ENCODE results near the gene ACOT12. TPM values are rescaled to one million over a fixed set of nuclear protein-coding genes. Genes with fewer than 3 reads are reported as not detected.

Gene ACOT12
- total RNA-seq, 1 experiment from 2014 or later: not detected

GRCh38 chr5:81354093-81354492 lies 39.8 kb downstream of the ACOT12 start:
- Histone ChIP-seq H3K56ac (ENCODE audit: insufficient read length, low read depth, low read length) (no peak overlapping the region), H2BK15ac (ENCODE audit: low read depth, low read length) (no peak overlapping the region), H2AFZ (ENCODE audit: low read length) (no peak overlapping the region), H4K5ac (ENCODE audit: insufficient read length, low read depth, low read length) (no peak overlapping the region), H4K8ac (replicated peaks; ENCODE audit: insufficient read length, low read depth, low read length) (no peak overlapping the region), H2BK5ac (ENCODE audit: insufficient read length, low read length) (no peak overlapping the region), H3K14ac (ENCODE audit: insufficient read depth, low read length) (no peak overlapping the region), H2BK120ac (ENCODE audit: low read depth, low read length, poor library complexity, severe bottlenecking) (no peak overlapping the region), H3K9me3 (ENCODE audit: control insufficient read depth, low read depth, low read length) (no peaks in the 10 kb centered on the region), H3K9ac (ENCODE audit: extremely low read depth, insufficient read length, low read length) (no peak overlapping the region), H4K20me1 (ENCODE audit: control insufficient read depth, insufficient read depth, insufficient read length) (no peaks in the 10 kb centered on the region), H3K4me2 (ENCODE audit: insufficient read depth, insufficient read length, low read length) (no peak overlapping the region), H3K4me1 (ENCODE audit: insufficient read depth, low read length) (no peaks in the 10 kb centered on the region), H2BK20ac (ENCODE audit: low read depth, low read length, poor library complexity, severe bottlenecking) (no peak overlapping the region), H3K18ac (ENCODE audit: insufficient read length, low read depth, low read length) (no peak overlapping the region), H3T11ph (ENCODE audit: low read length) (no peak overlapping the region), H3K27ac (ENCODE audit: insufficient read length, low read depth, low read length) (no peak overlapping the region), H3K27me3 (ENCODE audit: insufficient read depth, low read length) (no peaks in the 10 kb centered on the region), H3K79me2 (ENCODE audit: insufficient read depth, low read length) (no peaks in the 10 kb centered on the region), H3K23me2 (ENCODE audit: insufficient read length, low read depth, low read length, poor library complexity, severe bottlenecking) (no peaks in the 10 kb centered on the region), H3K79me1 (ENCODE audit: insufficient read depth, low read depth, low read length, poor library complexity, severe bottlenecking) (no peaks in the 10 kb centered on the region), H4K91ac (ENCODE audit: insufficient read length, low read depth, low read length) (no peak overlapping the region), H2BK12ac (ENCODE audit: insufficient read length, low read depth, low read length) (no peak overlapping the region), H2AK5ac (ENCODE audit: insufficient read length, low read length) (no peak overlapping the region), H3K23ac (ENCODE audit: insufficient read length, low read depth, low read length) (no peak overlapping the region), H3K4ac (ENCODE audit: low read depth, low read length) (no peak overlapping the region)
- no peak for TF ChIP-seq CTCF (conservative IDR thresholded peaks at IDR 0.05)
- H3K9me3 Mint-ChIP-seq: no peaks in the 10 kb centered on the region
- no peaks in the 10 kb centered on the region for H3K36me3 Mint-ChIP-seq (ENCODE audit: insufficient read depth in 1 of 3, low read depth in 3 of 3)
- peaks cover 14 to 20% of the 10 kb centered on the region in 2 experiments for H3K4me1 Mint-ChIP-seq
- no peaks in the 10 kb centered on the region; the same call in 1 of the 2 replicates for H3K27me3 Mint-ChIP-seq (ENCODE audit: low read depth)
- no peak overlapping the region for H3K4me3 Mint-ChIP-seq
- DNase-seq: no peak
- no CpG with 5 or more reads among the region's 2 CpGs for WGBS (ENCODE audit: extremely low coverage, insufficient read length, low lambda C conversion rate)
- H3K27ac Mint-ChIP-seq: no peak overlapping the region

All from H9 (cell line).